Cardiac fibroblast (primary cell): ENCODE results near the gene TNK2.
"Not testable (repeated sequence)": the region's sequence is repeated elsewhere in the genome, so short reads cannot be mapped to it uniquely, and the experiment has no call there.

ENCODE experiments used
- DNase-seq, 2 donors: peaks; one replicate each; pipeline versions ENCODE4 v3.0.0 to v3.0.0-alpha.2; 2010; ENCODE audit warnings: low read depth in 2 of 2
- H3K4me3 ChIP-seq, 2 donors: replicated peaks in 1 of 2; 1 replicate in 1 of 2; 2 replicates in 1 of 2; pipeline ENCODE4 v1.5.1; 2011; ENCODE audit warnings: low read depth in 2 of 2, low read length in 2 of 2, mild to moderate bottlenecking in 2 of 2, moderate library complexity in 1 of 2
- CTCF ChIP-seq: IDR thresholded peaks from one replicate; pipeline ENCODE4 v1.5.1; 2011; ENCODE audit warnings: low read depth, mild to moderate bottlenecking, low read length, inconsistent platforms

TNK2 gene

GRCh38 chr3:195821403-195822130, 86.8 kb downstream of the TNK2 start:
- H3K4me3 ChIP-seq, result no peak overlapping the region
- DNase-seq, result no peak
- no peak for TF ChIP-seq CTCF

- no peak overlapping the region for H3K4me3 ChIP-seq
- DNase-seq, result no peak
- TF ChIP-seq CTCF, result no peak
Measured at GRCh38 chr3:195820901-195821300, 87.5 kb downstream of the TNK2 start.

GRCh38 chr3:195820186-195820585, 88.2 kb downstream of the TNK2 start:
- H3K4me3 ChIP-seq, result no peak overlapping the region
- TF ChIP-seq CTCF, result no peak
- DNase-seq, result no peak

DNA sequence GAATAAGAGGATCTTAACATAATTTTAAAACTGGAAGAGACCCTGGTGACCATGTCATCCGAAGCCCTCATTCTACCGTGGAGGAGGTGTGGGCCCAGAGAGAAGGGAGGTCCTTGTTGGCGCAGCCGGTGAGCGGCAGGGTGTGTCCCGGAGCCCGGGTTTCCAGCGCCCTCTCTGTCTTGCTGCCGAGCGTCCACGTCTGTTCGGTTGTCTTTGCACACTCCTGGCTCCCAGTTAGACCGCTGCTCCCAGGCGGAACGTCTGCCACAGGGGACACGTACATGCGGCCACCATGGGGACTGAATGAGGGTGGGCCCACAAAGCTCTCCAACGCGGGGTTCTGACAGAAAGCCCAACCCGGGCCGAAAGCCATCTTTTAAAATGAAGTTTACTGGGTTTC, 90.0 kb downstream of the TNK2 start:
- DNase-seq, result no peak
- H3K4me3 ChIP-seq, result no peak overlapping the region
- TF ChIP-seq CTCF, result no peak

GRCh38 chr3:195817578-195818135, 90.7 kb downstream of the TNK2 start:
- TF ChIP-seq CTCF, result no peak
- no peak for DNase-seq
- H3K4me3 ChIP-seq, result no peak overlapping the region

DNA sequence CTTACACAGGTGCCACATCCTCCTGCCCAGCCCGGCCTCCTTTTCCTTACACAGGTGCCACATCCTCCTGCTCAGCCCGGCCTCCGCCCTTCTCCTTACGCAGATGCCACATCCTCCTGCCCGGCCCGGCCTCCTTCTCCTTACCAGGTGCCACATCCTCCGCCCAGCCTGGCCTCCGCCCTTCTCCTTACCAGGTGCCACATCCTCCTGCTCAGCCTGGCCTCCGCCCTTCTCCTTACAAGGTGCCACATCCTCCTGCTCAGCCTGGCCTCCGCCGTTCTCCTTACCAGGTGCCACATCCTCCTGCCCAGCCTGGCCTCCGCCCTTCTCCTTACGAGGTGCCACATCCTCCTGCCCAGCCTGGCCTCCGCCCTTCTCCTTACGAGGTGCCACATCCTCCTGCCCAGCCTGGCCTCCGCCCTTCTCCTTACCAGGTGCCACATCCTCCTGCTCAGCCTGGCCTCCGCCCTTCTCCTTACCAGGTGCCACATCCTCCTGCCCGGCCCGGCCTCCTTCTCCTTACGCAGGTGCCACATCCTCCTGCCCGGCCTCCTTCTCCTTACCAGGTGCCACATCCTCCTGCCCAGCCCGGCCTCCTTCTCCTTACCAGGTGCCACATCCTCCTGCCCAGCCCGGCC, 92.0 kb downstream of the TNK2 start:
- DNase-seq, H3K4me3 ChIP-seq: not testable (repeated sequence)

- TF ChIP-seq CTCF, result no peak
- H3K4me3 ChIP-seq, result no peak overlapping the region
- DNase-seq, result peak in 1 of 2 donors; percentile 14
Measured at GRCh38 chr3:195815169-195815771, 93.1 kb downstream of the TNK2 start.
